ENCODE measurements around the gene FBXW11.

The FBXW11 gene

DNA sequence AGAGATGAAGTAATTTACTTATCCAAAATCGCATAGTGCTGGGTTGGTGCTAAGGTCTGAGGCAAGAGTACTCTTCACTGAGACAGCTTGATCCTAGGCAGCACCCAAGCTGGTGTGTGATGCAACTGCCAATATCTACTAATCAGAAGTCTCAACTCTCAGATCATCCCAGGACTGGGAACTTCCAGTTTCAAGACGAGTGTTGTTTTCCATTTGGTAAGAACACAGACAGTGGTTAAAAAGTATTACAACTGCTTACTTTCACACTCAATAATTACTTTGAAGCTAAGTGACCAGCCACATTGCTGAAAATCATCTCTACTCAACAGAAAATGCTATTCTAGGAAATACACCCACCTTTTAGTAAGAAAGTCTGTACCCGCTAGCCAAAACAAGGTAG, 45.3 kb downstream of the FBXW11 start:
- Mint-ChIP-seq H3K9me3 (no peaks in the 10 kb centered on the region), H3K27me3 (ENCODE audit: low read depth, poor library complexity) (peaks cover 3% of the 10 kb centered on the region), H3K4me1 (peaks cover 29% of the 10 kb centered on the region), H3K4me3 (no peak overlapping the region), H3K27ac (no peak overlapping the region), H3K36me3 (ENCODE audit: low read depth) (peaks cover 13% of the 10 kb centered on the region)
- TF ChIP-seq, protein P1, sequence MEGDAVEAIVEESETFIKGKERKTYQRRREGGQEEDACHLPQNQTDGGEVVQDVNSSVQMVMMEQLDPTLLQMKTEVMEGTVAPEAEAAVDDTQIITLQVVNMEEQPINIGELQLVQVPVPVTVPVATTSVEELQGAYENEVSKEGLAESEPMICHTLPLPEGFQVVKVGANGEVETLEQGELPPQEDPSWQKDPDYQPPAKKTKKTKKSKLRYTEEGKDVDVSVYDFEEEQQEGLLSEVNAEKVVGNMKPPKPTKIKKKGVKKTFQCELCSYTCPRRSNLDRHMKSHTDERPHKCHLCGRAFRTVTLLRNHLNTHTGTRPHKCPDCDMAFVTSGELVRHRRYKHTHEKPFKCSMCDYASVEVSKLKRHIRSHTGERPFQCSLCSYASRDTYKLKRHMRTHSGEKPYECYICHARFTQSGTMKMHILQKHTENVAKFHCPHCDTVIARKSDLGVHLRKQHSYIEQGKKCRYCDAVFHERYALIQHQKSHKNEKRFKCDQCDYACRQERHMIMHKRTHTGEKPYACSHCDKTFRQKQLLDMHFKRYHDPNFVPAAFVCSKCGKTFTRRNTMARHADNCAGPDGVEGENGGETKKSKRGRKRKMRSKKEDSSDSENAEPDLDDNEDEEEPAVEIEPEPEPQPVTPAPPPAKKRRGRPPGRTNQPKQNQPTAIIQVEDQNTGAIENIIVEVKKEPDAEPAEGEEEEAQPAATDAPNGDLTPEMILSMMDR (IDR thresholded peaks at IDR 0.05), result no peak
- no peak for DNase-seq

- H3K27me3 Mint-ChIP-seq (ENCODE audit: low read depth, poor library complexity), result no peaks in the 10 kb centered on the region
- DNase-seq, result no peak
- H3K36me3 Mint-ChIP-seq (ENCODE audit: low read depth), result peaks cover 13% of the 10 kb centered on the region
- no peaks in the 10 kb centered on the region for H3K9me3 Mint-ChIP-seq
- TF ChIP-seq, protein P1 (IDR thresholded peaks at IDR 0.05), result no peak
- H3K4me1 Mint-ChIP-seq, result peaks cover 29% of the 10 kb centered on the region
- H3K27ac Mint-ChIP-seq, result peak overlapping the region; percentile 68
- no peak overlapping the region for H3K4me3 Mint-ChIP-seq
Measured at GRCh38 chr5:171957591-171958251, 48.7 kb downstream of the FBXW11 start.

- no peaks in the 10 kb centered on the region for H3K9me3 Mint-ChIP-seq
- H3K36me3 Mint-ChIP-seq (ENCODE audit: low read depth), result peaks cover 13% of the 10 kb centered on the region
- peaks cover 29% of the 10 kb centered on the region for H3K4me1 Mint-ChIP-seq
- no peak for DNase-seq
- H3K27ac Mint-ChIP-seq, result peak overlapping the region; percentile 68
- no peak overlapping the region for H3K4me3 Mint-ChIP-seq
- TF ChIP-seq, protein P1 (IDR thresholded peaks at IDR 0.05), result no peak
- no peaks in the 10 kb centered on the region for H3K27me3 Mint-ChIP-seq (ENCODE audit: low read depth, poor library complexity)
Measured at GRCh38 chr5:171956887-171957495, 49.4 kb downstream of the FBXW11 start.

- peaks cover 29% of the 10 kb centered on the region for H3K4me1 Mint-ChIP-seq
- H3K27ac Mint-ChIP-seq, result no peak overlapping the region
Measured at GRCh38 chr5:171956314-171956713, 50.1 kb downstream of the FBXW11 start.

DNA sequence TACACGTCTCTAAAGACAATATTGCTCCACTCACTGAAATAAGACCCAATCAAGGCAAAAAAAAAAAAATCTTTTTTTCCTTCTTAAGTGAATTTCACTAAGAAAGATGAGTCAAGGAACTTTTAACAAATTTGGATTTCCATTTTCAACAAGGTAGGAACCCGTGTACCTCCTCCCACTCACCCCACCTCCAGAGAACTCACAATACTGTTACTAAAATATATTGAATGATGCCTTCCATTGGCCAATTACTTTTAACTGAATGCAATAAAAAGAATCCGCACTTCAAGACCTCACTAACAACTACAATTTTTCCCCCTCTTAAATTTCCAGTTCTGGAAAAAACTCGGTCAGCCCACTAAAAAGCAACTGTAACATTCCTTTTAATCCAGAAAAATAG, 50.7 kb downstream of the FBXW11 start:
- Mint-ChIP-seq H3K4me1 (peaks cover 29% of the 10 kb centered on the region), H3K27ac (no peak overlapping the region), H3K27me3 (ENCODE audit: low read depth, poor library complexity) (no peaks in the 10 kb centered on the region), H3K36me3 (ENCODE audit: low read depth) (peaks cover 13% of the 10 kb centered on the region), H3K9me3 (no peaks in the 10 kb centered on the region), H3K4me3 (no peak overlapping the region)
- no peak for DNase-seq
- TF ChIP-seq, protein P1 (IDR thresholded peaks at IDR 0.05), result no peak

More at GRCh38 chr5:171956314-171956713, 50.1 kb downstream of the FBXW11 start:
- TF ChIP-seq, protein P1 (IDR thresholded peaks at IDR 0.05), result no peak
- peaks cover 13% of the 10 kb centered on the region for H3K36me3 Mint-ChIP-seq (ENCODE audit: low read depth)
- H3K27me3 Mint-ChIP-seq (ENCODE audit: low read depth, poor library complexity), result no peaks in the 10 kb centered on the region
- no peak overlapping the region for H3K4me3 Mint-ChIP-seq
- DNase-seq, result no peak
- no peaks in the 10 kb centered on the region for H3K9me3 Mint-ChIP-seq

DNA sequence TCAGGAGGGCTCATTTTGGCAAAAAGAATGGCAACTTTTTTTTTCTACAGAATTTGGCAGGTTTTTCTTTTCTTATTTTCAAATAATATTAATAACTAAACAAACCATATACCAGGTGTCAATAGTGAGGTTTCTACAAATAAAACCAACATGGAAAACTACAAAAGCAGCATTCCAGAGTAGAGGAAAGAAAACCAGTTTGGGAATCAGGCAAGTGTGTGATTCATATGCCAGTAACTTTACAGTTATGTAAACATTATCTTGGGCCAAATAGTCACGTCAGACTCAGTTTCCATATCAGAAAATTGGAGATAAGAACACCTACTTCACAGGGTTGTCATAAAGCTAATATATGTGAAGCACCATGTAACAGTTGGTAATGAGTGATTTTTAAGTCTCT, 51.7 kb downstream of the FBXW11 start:
- Mint-ChIP-seq H3K27me3 (ENCODE audit: low read depth, poor library complexity) (no peaks in the 10 kb centered on the region), H3K4me1 (peaks cover 29% of the 10 kb centered on the region), H3K9me3 (no peaks in the 10 kb centered on the region), H3K4me3 (no peak overlapping the region), H3K27ac (no peak overlapping the region), H3K36me3 (ENCODE audit: low read depth) (peaks cover 3% of the 10 kb centered on the region)
- no peak for DNase-seq
- TF ChIP-seq, protein P1 (IDR thresholded peaks at IDR 0.05), result no peak
